DMS53 (cell line): ENCODE data around the gene PRLR.

Experiments used
- DNase-seq: peaks from one replicate; lab custom pipeline; 2025; lab: John Stamatoyannopoulos, UW

Gene PRLR

GRCh38 chr5:35160486-35161116, 69.7 kb downstream of the PRLR start:
- DNase-seq: no peak

GRCh38 chr5:35159370-35159742, 70.9 kb downstream of the PRLR start:
- peak; percentile 71 for DNase-seq

GRCh38 chr5:35158622-35159369, 71.5 kb downstream of the PRLR start:
- DNase-seq: no peak

- no peak for DNase-seq
Measured at GRCh38 chr5:35158204-35158603, 72.1 kb downstream of the PRLR start.

- no peak for DNase-seq
Measured at GRCh38 chr5:35153375-35153932, 76.8 kb downstream of the PRLR start.

- peak; percentile 61 for DNase-seq
Measured at GRCh38 chr5:35152733-35153132, 77.6 kb downstream of the PRLR start.

- DNase-seq: peak; percentile 15
Measured at GRCh38 chr5:35151146-35151920, 79.0 kb downstream of the PRLR start.

- no peak for DNase-seq
Measured at GRCh38 chr5:35149041-35149440, 81.2 kb downstream of the PRLR start.

- DNase-seq: no peak
Measured at GRCh38 chr5:35146406-35146805, 83.9 kb downstream of the PRLR start.

GRCh38 chr5:35145691-35146317, 84.5 kb downstream of the PRLR start:
- DNase-seq: no peak

- DNase-seq: no peak
Measured at GRCh38 chr5:35145012-35145411, 85.3 kb downstream of the PRLR start.

GRCh38 chr5:35143841-35144240, 86.4 kb downstream of the PRLR start:
- no peak for DNase-seq

GRCh38 chr5:35141739-35142138, 88.5 kb downstream of the PRLR start:
- DNase-seq: no peak

GRCh38 chr5:35138232-35138631, 92.1 kb downstream of the PRLR start:
- no peak for DNase-seq

- DNase-seq: no peak
Measured at GRCh38 chr5:35136386-35136785, 93.9 kb downstream of the PRLR start.

GRCh38 chr5:35135239-35135700, 95.0 kb downstream of the PRLR start:
- DNase-seq: no peak

GRCh38 chr5:35134278-35135030, 95.8 kb downstream of the PRLR start:
- no peak for DNase-seq

GRCh38 chr5:35133186-35133585, 97.1 kb downstream of the PRLR start:
- DNase-seq: no peak

GRCh38 chr5:35131723-35132122, 98.6 kb downstream of the PRLR start:
- DNase-seq: no peak

GRCh38 chr5:35129921-35130485, 100.3 kb downstream of the PRLR start:
- peak; percentile 12 for DNase-seq

- DNase-seq: no peak
Measured at GRCh38 chr5:35129276-35129675, 101.0 kb downstream of the PRLR start.
